Measurements from ENCODE around the gene GEMIN4.

GRCh38 chr17:794876-795275 is 42.8 kb upstream of the GEMIN4 start:
- no peak for TF ChIP-seq POLR2A (IDR thresholded peaks at IDR 0.05)
- TF ChIP-seq, protein P1, sequence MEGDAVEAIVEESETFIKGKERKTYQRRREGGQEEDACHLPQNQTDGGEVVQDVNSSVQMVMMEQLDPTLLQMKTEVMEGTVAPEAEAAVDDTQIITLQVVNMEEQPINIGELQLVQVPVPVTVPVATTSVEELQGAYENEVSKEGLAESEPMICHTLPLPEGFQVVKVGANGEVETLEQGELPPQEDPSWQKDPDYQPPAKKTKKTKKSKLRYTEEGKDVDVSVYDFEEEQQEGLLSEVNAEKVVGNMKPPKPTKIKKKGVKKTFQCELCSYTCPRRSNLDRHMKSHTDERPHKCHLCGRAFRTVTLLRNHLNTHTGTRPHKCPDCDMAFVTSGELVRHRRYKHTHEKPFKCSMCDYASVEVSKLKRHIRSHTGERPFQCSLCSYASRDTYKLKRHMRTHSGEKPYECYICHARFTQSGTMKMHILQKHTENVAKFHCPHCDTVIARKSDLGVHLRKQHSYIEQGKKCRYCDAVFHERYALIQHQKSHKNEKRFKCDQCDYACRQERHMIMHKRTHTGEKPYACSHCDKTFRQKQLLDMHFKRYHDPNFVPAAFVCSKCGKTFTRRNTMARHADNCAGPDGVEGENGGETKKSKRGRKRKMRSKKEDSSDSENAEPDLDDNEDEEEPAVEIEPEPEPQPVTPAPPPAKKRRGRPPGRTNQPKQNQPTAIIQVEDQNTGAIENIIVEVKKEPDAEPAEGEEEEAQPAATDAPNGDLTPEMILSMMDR (IDR thresholded peaks at IDR 0.05): peak in 5 of 6 experiments; percentile 39 to 86 (median 81)

Data from Peyer's patch (tissue), 4 donors.